HG02885 (cell line): ENCODE data around the gene TECPR2.

Experiments
- ATAC-seq: cut with Tn5 transposase; IDR thresholded peaks from one replicate; pipeline ENCODE4 v1.9.1; 2021; ENCODE audit warnings: mild to moderate bottlenecking; ENCODE audit not compliant: unreplicated experiment, poor library complexity

Gene TECPR2

GRCh38 chr14:102363182-102363943 lies 622 bp downstream of the TECPR2 start:
- peak; percentile 23 for ATAC-seq

- no peak for ATAC-seq
Observed at GRCh38 chr14:102370305-102370809, 7.6 kb downstream of the TECPR2 start.

- no peak for ATAC-seq
Observed at GRCh38 chr14:102371361-102371760, 8.6 kb downstream of the TECPR2 start.

GRCh38 chr14:102373110-102373509 lies 10.4 kb downstream of the TECPR2 start:
- no peak for ATAC-seq

GRCh38 chr14:102374264-102374663 lies 11.5 kb downstream of the TECPR2 start:
- ATAC-seq, result no peak

- no peak for ATAC-seq
Observed at GRCh38 chr14:102375119-102375518, 12.4 kb downstream of the TECPR2 start.

- no peak for ATAC-seq
Observed at GRCh38 chr14:102377696-102378095, 15.0 kb downstream of the TECPR2 start.

GRCh38 chr14:102378830-102379229 lies 16.1 kb downstream of the TECPR2 start:
- no peak for ATAC-seq

- ATAC-seq, result no peak
Observed at GRCh38 chr14:102387086-102387485, 24.3 kb downstream of the TECPR2 start.

GRCh38 chr14:102389246-102389645 lies 26.5 kb downstream of the TECPR2 start:
- ATAC-seq, result no peak

GRCh38 chr14:102390064-102390855 lies 27.5 kb downstream of the TECPR2 start:
- ATAC-seq, result no peak

GRCh38 chr14:102392506-102392905 lies 29.8 kb downstream of the TECPR2 start:
- ATAC-seq, result no peak

GRCh38 chr14:102394717-102395375 lies 32.1 kb downstream of the TECPR2 start:
- ATAC-seq, result no peak

GRCh38 chr14:102396521-102396920 lies 33.8 kb downstream of the TECPR2 start:
- ATAC-seq, result no peak

- no peak for ATAC-seq
Observed at GRCh38 chr14:102403028-102403427, 40.3 kb downstream of the TECPR2 start.

GRCh38 chr14:102407258-102407657 lies 44.5 kb downstream of the TECPR2 start:
- ATAC-seq, result no peak

GRCh38 chr14:102408724-102409123 lies 46.0 kb downstream of the TECPR2 start:
- ATAC-seq, result no peak

- ATAC-seq, result no peak
Observed at GRCh38 chr14:102415671-102416070, 52.9 kb downstream of the TECPR2 start.

GRCh38 chr14:102417001-102417431 lies 54.3 kb downstream of the TECPR2 start:
- no peak for ATAC-seq

- no peak for ATAC-seq
Observed at GRCh38 chr14:102417646-102418045, 54.9 kb downstream of the TECPR2 start.
